22Rv1 (cell line): ENCODE measurements around the gene COPG2.

Experiments
- H3K27ac ChIP-seq: fragments of 450-650 bp; 2 replicates; pipeline ENCODE4 v1.5.1; 2017
- CTCF ChIP-seq: fragments of 450-650 bp; IDR thresholded peaks from 2 replicates; pipeline ENCODE4 v1.5.1; 2017; ENCODE audit warnings: mild to moderate bottlenecking
- ZFX ChIP-seq: fragments of 450-650 bp; IDR thresholded peaks from 2 replicates; pipeline ENCODE4 v1.6.1; 2017; ENCODE audit warnings: antibody characterized with exemption, borderline replicate concordance

COPG2 gene

GRCh38 chr7:130668258-130669084, at the start of gene COPG2:
Gene COPG2, minus strand, starts transcription at chr7:130668748. Its CDS starts 80 bp downstream, at chr7:130668668.
- peak within 1 kb of the TSS; percentile 75 for H3K27ac ChIP-seq
- no peak for TF ChIP-seq ZFX
- TF ChIP-seq CTCF, result no peak; the same call in 1 of the 2 replicates

GRCh38 chr7:130712416-130712815, 43.9 kb upstream of the COPG2 start:
- no peak for TF ChIP-seq ZFX
- TF ChIP-seq CTCF, result no peak
- no peak overlapping the region for H3K27ac ChIP-seq

- TF ChIP-seq CTCF, result no peak
- no peak for TF ChIP-seq ZFX
These were observed 40.2 kb upstream of the COPG2 start for GRCh38 chr7:130708766-130709165.

GRCh38 chr7:130708001-130708400, 39.5 kb upstream of the COPG2 start:
- no peak overlapping the region for H3K27ac ChIP-seq
- TF ChIP-seq ZFX, result no peak
- TF ChIP-seq CTCF, result no peak

More at GRCh38 chr7:130708766-130709165, 40.2 kb upstream of the COPG2 start:
- H3K27ac ChIP-seq, result no peak overlapping the region

GRCh38 chr7:130703851-130704250, 35.3 kb upstream of the COPG2 start:
- no peak for TF ChIP-seq CTCF
- TF ChIP-seq ZFX, result no peak
- H3K27ac ChIP-seq, result no peak overlapping the region

- no peak overlapping the region for H3K27ac ChIP-seq
- TF ChIP-seq CTCF (no peak), ZFX (no peak)
These were observed 33.1 kb upstream of the COPG2 start for GRCh38 chr7:130701650-130702049.

- TF ChIP-seq ZFX, result no peak
- H3K27ac ChIP-seq, result no peak overlapping the region
These were observed 32.2 kb upstream of the COPG2 start for GRCh38 chr7:130700760-130701159.
